ENCODE measurements around the gene C1QTNF7. TPM values are rescaled to one million over a fixed set of nuclear protein-coding genes. Genes with fewer than 3 reads are reported as not detected.

Gene C1QTNF7
- total RNA-seq = not detected in 2 replicates

GRCh38 chr4:15427701-15428100 lies at the start of gene C1QTNF7:
Gene C1QTNF7 (plus strand): TSS chr4:15428033. CDS start chr4:15435744, 7,711 bp downstream.

GRCh38 chr4:15469402-15470127 lies 41.7 kb downstream of the C1QTNF7 start, which contains the start of gene CC2D2A:
Gene CC2D2A (plus strand): TSS chr4:15469882. CDS start chr4:15475933, 6,051 bp downstream.

Small RNA genes within 50 kb of the gene (small RNA-seq; reads per million reads assigned to genes)
- gene AC007016.1 = not detected

Other genes with a start within 250 kb of the C1QTNF7 start
- 16.3 and 24.7 TPM in 2 replicates for gene CC2D2A, start 41.8 kb downstream of the C1QTNF7 start, total RNA-seq
- 63.4 and 75.6 TPM in 2 replicates for gene FBXL5, start 227.3 kb downstream of the C1QTNF7 start, total RNA-seq